Activated naive CD8-positive, alpha-beta T cell treated with anti-CD3 and anti-CD28 coated beads, Interleukin-2, amount 10 ng/mL, durations not matched to agents 7 days and 5 days (primary cell): ENCODE measurements around the gene ZNF175. TPM values are rescaled to one million over a fixed set of nuclear protein-coding genes. Genes with fewer than 3 reads are reported as not detected.

Source experiments
- ATAC-seq: fragments of 150-1000 bp; cut with Tn5 transposase; one replicate; pipeline ENCODE4 v1.10.0; 2021; ENCODE audit warnings: low read depth, moderate library complexity
- POLR2A ChIA-PET: fragments of 350-600 bp; sonication (Branson Sonifier 250); formaldehyde crosslinking; loops from one replicate; lab custom pipeline; 2021; ENCODE audit warnings: antibody characterized with exemption; lab: Charles Lee
- DNase-seq: peaks from one replicate; pipeline ENCODE4 v3.0.0; 2021
- H3K27ac Mint-ChIP-seq: one replicate; pipeline ENCODE4 v1.8.0; 2022; ENCODE audit warnings: mild to moderate bottlenecking, mixed read lengths
- H3K27me3 Mint-ChIP-seq: one replicate; pipeline ENCODE4 v1.8.0; 2022; ENCODE audit warnings: mild to moderate bottlenecking, moderate library complexity, mixed read lengths
- H3K36me3 Mint-ChIP-seq: one replicate; pipeline ENCODE4 v1.8.0; 2021; ENCODE audit warnings: mild to moderate bottlenecking, mixed read lengths
- H3K4me1 Mint-ChIP-seq: one replicate; pipeline ENCODE4 v1.8.0; 2021; ENCODE audit warnings: mixed read lengths
- H3K4me3 Mint-ChIP-seq: one replicate; pipeline ENCODE4 v1.8.0; 2022; ENCODE audit warnings: mild to moderate bottlenecking, moderate library complexity, mixed read lengths
- H3K9me3 Mint-ChIP-seq: one replicate; pipeline ENCODE4 v1.8.0; 2021; ENCODE audit warnings: mixed read lengths
- total RNA-seq, 2 experiments: library from RNA; stranded (reverse); gene quantifications; one replicate each; pipeline ENCODE4 v1.2.3, GENCODE V29; 2021

The ZNF175 gene
- total RNA-seq, 2 experiments from 2014 or later = 9.5 to 15.6 TPM

GRCh38 chr19:51587264-51588191 lies 16.4 kb downstream of the ZNF175 start:
- no peaks in the 10 kb centered on the region for H3K27me3 Mint-ChIP-seq
- H3K27ac Mint-ChIP-seq = no peak overlapping the region
- H3K4me1 Mint-ChIP-seq = no peaks in the 10 kb centered on the region
- H3K36me3 Mint-ChIP-seq = peaks cover 62% of the 10 kb centered on the region
- no peak overlapping the region for H3K4me3 Mint-ChIP-seq
- no peak for DNase-seq
- POLR2A ChIA-PET = no interaction called here
- H3K9me3 Mint-ChIP-seq = peaks cover 36% of the 10 kb centered on the region
- ATAC-seq = no peak

GRCh38 chr19:51589511-51589910 lies 18.4 kb downstream of the ZNF175 start:
- POLR2A ChIA-PET = no interaction called here
- Mint-ChIP-seq H3K27me3 (no peaks in the 10 kb centered on the region), H3K4me1 (peaks cover 5% of the 10 kb centered on the region), H3K27ac (no peak overlapping the region), H3K9me3 (peaks cover 29% of the 10 kb centered on the region), H3K4me3 (no peak overlapping the region), H3K36me3 (peaks cover 43% of the 10 kb centered on the region)
- no peak for DNase-seq
- ATAC-seq = no peak

GRCh38 chr19:51590441-51590840 lies 19.4 kb downstream of the ZNF175 start:
- DNase-seq (no peak), ATAC-seq (no peak)
- H3K4me1 Mint-ChIP-seq = peaks cover 9% of the 10 kb centered on the region
- no peaks in the 10 kb centered on the region for H3K27me3 Mint-ChIP-seq
- H3K9me3 Mint-ChIP-seq = peaks cover 25% of the 10 kb centered on the region
- H3K36me3 Mint-ChIP-seq = peaks cover 35% of the 10 kb centered on the region
- H3K4me3 Mint-ChIP-seq = no peak overlapping the region
- POLR2A ChIA-PET = no interaction called here
- H3K27ac Mint-ChIP-seq = no peak overlapping the region

DNA sequence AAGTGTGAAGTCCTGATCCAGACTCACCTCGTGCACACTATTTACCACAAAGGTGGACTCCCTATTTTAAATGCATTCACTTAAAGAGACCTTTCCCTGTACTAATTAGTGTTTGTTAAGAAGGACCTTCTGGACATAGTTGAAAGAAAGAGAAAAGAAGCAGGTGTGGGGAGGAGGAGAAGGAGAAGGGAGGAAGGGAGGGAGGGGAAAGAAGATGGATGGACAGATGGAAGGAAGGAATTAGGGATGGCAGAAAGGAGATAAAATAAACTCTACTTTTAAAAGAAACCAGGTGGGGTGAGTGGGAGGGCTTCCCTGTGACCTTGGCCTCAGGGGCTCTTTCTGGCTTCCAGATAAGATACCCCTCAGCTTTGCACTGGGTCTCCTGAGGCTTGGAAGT lies 21.4 kb downstream of the ZNF175 start:
- Mint-ChIP-seq H3K4me3 (peak overlapping the region; percentile 42), H3K36me3 (peaks cover 15% of the 10 kb centered on the region), H3K27ac (no peak overlapping the region), H3K27me3 (no peaks in the 10 kb centered on the region), H3K4me1 (peaks cover 9% of the 10 kb centered on the region), H3K9me3 (peaks cover 11% of the 10 kb centered on the region)
- POLR2A ChIA-PET = no interaction called here
- ATAC-seq = no peak
- DNase-seq = no peak

DNA sequence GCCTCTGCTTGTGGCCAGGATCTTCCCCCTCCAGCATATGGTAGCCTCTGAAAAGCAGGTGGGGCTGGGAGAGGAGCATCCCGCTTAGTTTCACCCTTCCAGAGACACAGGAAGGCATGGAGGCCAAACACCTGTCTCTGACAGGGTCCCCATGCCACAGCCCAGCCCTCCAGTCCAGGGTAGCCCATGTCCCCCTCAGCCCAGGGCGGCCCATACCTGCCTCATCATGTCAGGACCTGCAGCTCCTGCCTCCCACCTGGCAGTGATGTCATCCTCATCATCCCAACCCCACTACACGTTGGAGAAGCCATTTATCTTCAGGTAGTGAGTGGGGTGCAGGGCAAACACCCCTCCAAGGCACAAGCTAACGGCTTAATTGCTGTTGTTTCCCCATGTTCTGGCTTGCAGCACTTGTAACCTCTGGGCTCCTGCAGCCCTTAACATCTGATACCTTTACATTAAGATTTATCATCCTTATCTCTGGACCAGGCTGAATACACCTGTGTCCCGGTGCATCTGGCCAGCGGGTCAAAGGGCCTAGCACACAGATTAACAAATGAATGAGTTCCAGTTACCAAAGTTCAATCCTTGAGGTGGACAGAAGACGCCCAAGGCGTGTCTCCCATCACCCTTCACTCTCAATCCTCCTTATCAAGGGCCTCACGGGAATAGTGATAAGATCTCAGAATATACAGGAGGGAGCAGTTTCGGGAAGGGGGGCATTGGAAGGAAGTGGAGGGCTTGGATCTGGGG lies 22.2 kb downstream of the ZNF175 start:
- no peaks in the 10 kb centered on the region for H3K27me3 Mint-ChIP-seq
- peaks cover 9% of the 10 kb centered on the region for H3K4me1 Mint-ChIP-seq
- peaks cover 6% of the 10 kb centered on the region for H3K9me3 Mint-ChIP-seq
- ATAC-seq = no peak
- H3K36me3 Mint-ChIP-seq = peaks cover 9% of the 10 kb centered on the region
- H3K27ac Mint-ChIP-seq = peak overlapping the region; percentile 53
- POLR2A ChIA-PET = interaction anchor here (0.6 kb wide), 1 partner anchor 22 kb away, joined by 4 read pairs; the partner anchor contains the start of gene ZNF175
- H3K4me3 Mint-ChIP-seq = peak overlapping the region; percentile 90
- no peak for DNase-seq

DNA sequence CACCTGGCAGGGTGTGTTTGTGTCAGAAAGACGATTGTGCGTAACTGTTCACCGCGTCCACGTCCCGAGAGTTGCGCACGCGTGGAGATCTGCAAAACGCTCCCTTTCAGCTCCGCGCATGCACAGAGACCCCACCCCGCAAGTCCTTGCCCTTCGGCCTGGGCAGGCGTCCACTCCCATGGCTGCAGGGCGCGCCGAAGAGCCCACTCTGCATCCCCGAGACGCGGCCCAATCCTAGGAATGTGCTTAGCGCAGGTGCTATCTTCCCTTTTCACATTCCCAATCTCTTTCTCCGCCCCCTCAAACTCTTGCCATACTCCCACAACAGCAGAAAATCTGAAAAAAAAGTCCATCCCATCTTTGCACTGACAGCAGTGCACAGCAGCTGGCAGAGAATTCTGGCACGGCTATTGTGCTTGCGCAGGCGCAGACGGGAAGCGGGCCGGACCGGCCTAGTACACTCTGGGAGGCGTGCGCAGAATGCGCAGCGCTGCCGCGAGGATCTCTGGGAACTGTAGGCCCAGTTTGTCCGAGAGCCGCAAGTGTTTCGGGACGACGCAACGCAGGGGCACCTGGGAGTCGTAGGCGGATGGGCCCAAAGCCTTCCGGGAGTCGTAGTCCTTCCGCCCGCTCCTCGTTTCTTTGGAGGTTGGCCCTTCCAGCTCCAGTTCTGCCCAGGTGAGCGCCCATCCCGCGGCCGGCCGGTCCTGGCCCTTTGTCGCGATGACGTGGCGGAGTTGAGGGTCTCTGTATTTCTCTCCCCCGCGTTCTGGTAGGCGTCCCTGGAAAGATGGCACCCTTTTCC lies 23.1 kb downstream of the ZNF175 start:
- ATAC-seq (peak; percentile 100), DNase-seq (peak; percentile 95)
- peak overlapping the region; percentile 53 for H3K27ac Mint-ChIP-seq
- peaks cover 7% of the 10 kb centered on the region for H3K36me3 Mint-ChIP-seq
- H3K9me3 Mint-ChIP-seq = peaks cover 6% of the 10 kb centered on the region
- peak overlapping the region; percentile 90 for H3K4me3 Mint-ChIP-seq
- POLR2A ChIA-PET = interaction anchor here (0.6 to 1.1 kb wide), 2 partner anchors 22 to 23 kb away, joined by 3 to 4 read pairs; partner anchors contain the start of gene ZNF175
- H3K4me1 Mint-ChIP-seq = peaks cover 9% of the 10 kb centered on the region
- H3K27me3 Mint-ChIP-seq = no peaks in the 10 kb centered on the region

DNA sequence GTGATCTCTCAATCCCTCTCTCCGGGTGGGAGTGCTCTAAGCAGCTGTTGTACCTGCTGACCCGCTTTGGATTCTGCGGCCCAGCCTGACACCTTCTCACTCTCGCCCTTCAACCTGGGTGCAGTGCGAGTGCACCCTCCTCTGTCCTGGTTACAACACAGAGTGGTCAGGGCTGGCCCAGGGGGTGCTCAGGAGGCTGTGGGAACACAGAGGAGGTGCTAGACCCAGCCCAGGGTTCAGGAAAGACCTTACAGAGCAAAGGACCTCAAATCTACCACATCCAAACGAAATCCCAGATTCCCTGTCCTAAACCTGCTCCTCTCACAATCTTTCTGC lies 23.7 kb downstream of the ZNF175 start:
- peak overlapping the region; percentile 90 for H3K4me3 Mint-ChIP-seq
- ATAC-seq (no peak), DNase-seq (no peak)
- H3K9me3 Mint-ChIP-seq = peaks cover 2% of the 10 kb centered on the region
- H3K27ac Mint-ChIP-seq = peak overlapping the region; percentile 53
- H3K4me1 Mint-ChIP-seq = peaks cover 9% of the 10 kb centered on the region
- POLR2A ChIA-PET = interaction anchor here (1.1 to 1.3 kb wide), 2 partner anchors 22 to 109 kb away, joined by 3 read pairs; no protein-coding TSS in a partner anchor
- H3K27me3 Mint-ChIP-seq = no peaks in the 10 kb centered on the region
- H3K36me3 Mint-ChIP-seq = peaks cover 3% of the 10 kb centered on the region

DNA sequence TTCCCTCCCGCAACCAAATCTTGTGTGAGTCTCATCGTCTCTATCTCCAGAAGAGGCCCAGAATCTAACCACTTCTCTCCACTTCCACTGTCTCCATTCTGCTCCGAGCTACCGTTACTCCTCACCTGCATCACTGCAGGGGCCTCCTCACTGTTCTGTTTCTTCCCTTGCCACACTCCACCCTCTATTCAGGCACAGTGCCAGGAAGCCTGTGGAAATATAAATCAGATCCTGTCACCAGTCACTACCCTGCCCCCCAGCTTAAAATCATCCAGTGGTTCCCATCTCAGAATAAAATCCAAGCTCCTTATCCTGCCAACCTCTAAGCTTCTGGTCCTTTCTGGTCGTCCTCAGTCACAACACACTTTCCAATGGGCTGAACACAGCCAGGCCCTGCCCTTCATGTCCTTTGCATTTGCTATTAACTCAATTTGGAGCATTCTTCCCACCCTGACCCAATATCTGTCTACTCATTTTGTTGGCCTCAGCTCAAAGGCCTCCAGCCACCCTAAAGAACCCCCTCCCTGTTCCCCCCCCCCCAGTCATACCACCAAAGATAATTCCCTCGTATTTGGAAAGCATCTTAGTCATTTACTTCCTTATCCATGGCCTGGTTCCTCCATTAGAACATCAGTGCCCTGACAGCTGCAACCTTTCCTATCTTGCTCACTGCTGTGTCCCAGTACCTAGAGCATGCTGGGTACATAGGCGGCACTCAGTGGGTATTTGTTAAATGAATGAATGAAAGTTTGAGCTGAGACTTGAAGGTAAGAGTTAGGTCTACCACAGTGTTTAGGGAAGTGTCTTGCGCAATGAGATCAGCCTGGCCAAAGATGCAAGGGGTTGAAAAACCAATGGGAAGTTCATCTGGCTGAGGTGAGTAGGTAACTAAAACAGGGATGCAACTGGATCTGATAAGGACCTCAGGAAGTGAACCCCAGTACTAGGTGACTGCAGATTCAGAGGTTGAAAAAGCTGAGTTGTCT lies 24.4 kb downstream of the ZNF175 start:
- DNase-seq (no peak), ATAC-seq (no peak)
- peaks cover 2% of the 10 kb centered on the region for H3K9me3 Mint-ChIP-seq
- no peak overlapping the region for H3K27ac Mint-ChIP-seq
- POLR2A ChIA-PET = interaction anchor here (1.3 kb wide), 1 partner anchor 109 kb away, joined by 3 read pairs; no protein-coding TSS in a partner anchor
- H3K4me3 Mint-ChIP-seq = peak overlapping the region; percentile 90
- peaks cover 2% of the 10 kb centered on the region for H3K36me3 Mint-ChIP-seq
- H3K27me3 Mint-ChIP-seq = peaks cover 7% of the 10 kb centered on the region
- peaks cover 9% of the 10 kb centered on the region for H3K4me1 Mint-ChIP-seq

GRCh38 chr19:51598159-51598915 lies 27.3 kb downstream of the ZNF175 start:
- ATAC-seq (no peak), DNase-seq (no peak)
- Mint-ChIP-seq H3K27me3 (peaks cover 12% of the 10 kb centered on the region), H3K4me3 (no peak overlapping the region), H3K27ac (no peak overlapping the region), H3K36me3 (no peaks in the 10 kb centered on the region), H3K4me1 (peaks cover 7% of the 10 kb centered on the region), H3K9me3 (no peaks in the 10 kb centered on the region)
- POLR2A ChIA-PET = interaction anchor here (0.6 kb wide), 1 partner anchor 112 kb away, joined by 3 read pairs; no protein-coding TSS in a partner anchor

GRCh38 chr19:51599084-51599483 lies 28.0 kb downstream of the ZNF175 start:
- DNase-seq (no peak), ATAC-seq (no peak)
- no peaks in the 10 kb centered on the region for H3K9me3 Mint-ChIP-seq
- no peak overlapping the region for H3K4me3 Mint-ChIP-seq
- no peaks in the 10 kb centered on the region for H3K36me3 Mint-ChIP-seq
- H3K27ac Mint-ChIP-seq = no peak overlapping the region
- H3K27me3 Mint-ChIP-seq = peaks cover 12% of the 10 kb centered on the region
- peaks cover 5% of the 10 kb centered on the region for H3K4me1 Mint-ChIP-seq
- POLR2A ChIA-PET = no interaction called here

DNA sequence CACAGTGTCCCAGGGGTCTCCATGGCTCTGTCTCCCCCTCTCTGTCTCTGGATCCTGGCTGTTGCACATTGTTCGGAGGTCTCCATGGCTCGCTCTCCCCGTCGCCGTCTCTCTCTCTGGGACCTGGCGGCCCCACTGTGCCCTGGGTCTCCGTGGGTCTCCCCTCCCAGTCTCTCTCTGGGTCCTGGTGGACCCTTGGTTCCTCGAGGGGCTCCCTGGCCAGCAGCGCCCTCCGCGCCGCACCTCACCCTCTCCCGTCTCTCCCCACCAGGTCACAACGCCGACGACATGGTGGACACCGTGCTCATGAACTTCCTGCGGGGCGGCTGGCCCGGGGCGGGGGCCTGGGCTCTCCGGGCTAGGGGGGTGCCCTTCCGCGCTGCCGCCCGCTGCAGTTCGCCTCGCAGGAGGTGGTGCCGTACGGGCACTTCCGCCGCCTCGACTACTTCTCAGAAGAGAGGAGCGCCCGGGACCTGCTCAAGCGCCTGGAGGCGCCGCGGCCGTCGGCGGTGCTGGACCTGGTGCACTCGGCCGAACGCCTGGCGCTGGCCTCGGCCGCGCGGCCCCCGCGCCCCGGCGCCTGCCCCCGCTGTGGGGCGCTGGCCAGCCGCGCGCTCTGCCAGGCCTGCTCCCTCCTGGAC lies 30.0 kb downstream of the ZNF175 start:
- POLR2A ChIA-PET = no interaction called here
- peak; percentile 56 for ATAC-seq
- Mint-ChIP-seq H3K27ac (no peak overlapping the region), H3K27me3 (peaks cover 12% of the 10 kb centered on the region), H3K4me1 (no peaks in the 10 kb centered on the region), H3K9me3 (no peaks in the 10 kb centered on the region), H3K36me3 (no peaks in the 10 kb centered on the region), H3K4me3 (no peak overlapping the region)
- peak; percentile 35 for DNase-seq
